Measurements from ENCODE around the gene USP4.

The USP4 gene

DNA sequence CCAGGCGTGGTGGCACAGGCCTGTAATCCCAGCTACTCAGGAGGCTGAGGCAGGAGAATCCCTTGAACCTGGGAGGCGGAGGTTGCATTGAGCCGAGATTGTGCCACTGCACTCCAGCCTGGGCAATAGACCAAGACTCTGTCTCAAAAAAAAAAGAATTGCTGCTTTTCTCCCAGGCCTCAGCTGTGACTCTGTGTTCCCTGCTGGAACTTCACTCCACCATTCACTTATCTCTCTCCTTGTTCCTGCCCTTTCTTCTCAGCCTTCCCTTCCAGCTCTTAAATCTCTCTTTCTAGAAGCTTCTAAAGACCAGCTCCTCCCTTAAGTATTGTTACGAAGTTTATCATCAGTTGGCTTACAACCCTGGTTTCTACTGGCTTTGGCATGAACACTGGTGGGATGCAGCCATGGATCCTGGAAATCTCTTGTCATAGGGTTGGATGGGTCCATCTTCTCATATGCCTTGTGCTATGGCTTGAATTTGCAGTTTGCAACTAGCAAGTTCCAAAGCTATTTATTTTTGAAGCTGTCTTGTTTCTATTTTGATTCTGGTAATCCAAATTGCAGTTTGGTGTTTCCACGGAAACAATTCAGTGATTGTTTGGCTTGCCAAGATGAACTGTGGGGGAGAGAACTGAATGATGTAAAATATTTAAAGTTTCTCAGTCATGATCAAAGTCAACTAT lies 73.3 kb downstream of the USP4 start:
- Histone ChIP-seq H3K27me3 (ENCODE audit: insufficient read depth, low read length) (no peaks in the 10 kb centered on the region), H3K27ac (ENCODE audit: low read depth, low read length) (no peak overlapping the region), H3K4me1 (ENCODE audit: insufficient read depth, low read length) (no peaks in the 10 kb centered on the region), H3K36me3 (ENCODE audit: insufficient read depth, low read length) (no peaks in the 10 kb centered on the region; the same call in 1 of the 2 replicates), H3K9me3 (ENCODE audit: insufficient read depth, low read depth, low read length) (no peaks in the 10 kb centered on the region), H3K9ac (ENCODE audit: low read depth, low read length) (no peak overlapping the region), H3K4me3 (ENCODE audit: low read length) (no peak overlapping the region)
- WGBS = 94% methylated on average over 5 of the region's 5 CpGs

DNA sequence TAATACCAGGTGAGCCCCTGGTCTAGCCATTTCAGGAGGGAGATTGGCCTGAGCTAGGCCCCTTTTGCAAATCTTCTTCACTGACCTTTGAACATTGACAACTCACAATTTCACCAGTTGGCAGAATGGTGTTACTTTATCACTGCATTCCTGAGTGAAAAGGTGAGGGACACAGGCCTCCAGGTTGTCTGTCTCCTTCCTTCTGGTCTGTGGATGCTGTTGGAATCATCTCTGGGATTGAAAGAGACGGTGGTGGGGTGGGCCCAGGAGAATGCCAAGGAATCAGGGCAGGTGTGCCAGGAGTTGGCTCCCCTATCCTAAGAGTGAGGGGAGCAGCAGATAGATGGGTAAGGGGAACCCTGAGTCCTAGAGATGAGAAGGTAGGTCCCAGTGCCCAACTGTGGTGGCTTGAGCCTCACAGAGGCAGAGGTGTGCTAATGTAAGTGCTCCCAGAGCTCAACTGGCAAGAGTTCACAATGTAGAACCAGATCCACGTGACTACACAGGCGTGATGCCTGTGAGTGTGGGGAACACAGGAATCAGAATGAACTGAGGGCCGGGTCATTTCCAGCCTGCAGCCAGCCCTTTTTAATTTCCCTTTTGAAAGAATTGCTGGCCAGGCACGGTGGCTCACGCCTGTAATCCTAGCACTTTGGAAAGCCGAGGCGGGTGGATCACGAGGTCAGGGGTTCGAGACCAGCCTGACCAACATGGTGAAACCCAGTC lies 74.0 kb downstream of the USP4 start:
- WGBS = 96% methylated on average over 10 of the region's 10 CpGs
- Histone ChIP-seq H3K9me3 (ENCODE audit: insufficient read depth, low read depth, low read length) (no peaks in the 10 kb centered on the region), H3K36me3 (ENCODE audit: insufficient read depth, low read length) (no peaks in the 10 kb centered on the region; the same call in 1 of the 2 replicates)

DNA sequence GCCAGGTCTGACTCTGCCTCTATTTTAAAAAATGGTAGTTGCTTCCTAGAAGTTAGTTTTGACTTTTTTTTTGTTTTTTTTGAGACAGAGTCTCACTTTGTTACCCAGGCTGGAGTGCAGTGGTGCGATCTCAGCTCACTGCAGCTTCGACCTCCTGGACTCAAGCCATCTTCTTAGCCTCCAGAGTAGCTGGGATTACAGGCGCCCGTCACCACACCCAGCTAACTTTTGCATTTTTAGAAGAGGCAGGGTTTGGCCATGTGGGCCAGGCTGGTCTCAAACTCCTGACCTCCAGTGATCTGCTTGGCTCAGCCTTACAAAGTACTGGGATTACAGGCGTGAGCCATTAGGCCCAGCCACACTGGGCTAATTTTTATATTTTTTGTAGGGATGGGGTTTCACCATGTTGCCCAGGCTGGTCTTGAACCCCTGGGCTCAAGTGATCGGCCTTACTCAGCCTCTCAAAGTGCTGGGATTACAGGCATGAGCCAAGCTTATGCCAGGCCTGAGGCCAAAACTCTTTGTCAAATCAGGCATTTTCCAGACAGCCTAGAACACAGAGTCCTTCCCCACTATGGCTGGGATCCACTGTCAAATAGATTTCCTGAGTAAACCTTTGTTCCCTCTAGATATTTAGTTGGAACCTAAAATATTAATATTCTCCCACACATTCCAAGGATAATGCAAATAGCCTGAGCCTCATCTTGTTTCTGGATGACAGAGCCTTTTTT lies 76.5 kb downstream of the USP4 start:
- Histone ChIP-seq H3K4me3 (ENCODE audit: low read length) (no peak overlapping the region), H3K9me3 (ENCODE audit: insufficient read depth, low read depth, low read length) (no peaks in the 10 kb centered on the region)

More for the DNA sequence above, 74.0 kb downstream of the USP4 start:
- Histone ChIP-seq H3K27me3 (ENCODE audit: insufficient read depth, low read length) (no peaks in the 10 kb centered on the region), H3K4me1 (ENCODE audit: insufficient read depth, low read length) (no peaks in the 10 kb centered on the region), H3K4me3 (ENCODE audit: low read length) (no peak overlapping the region), H3K27ac (ENCODE audit: low read depth, low read length) (no peak overlapping the region), H3K9ac (ENCODE audit: low read depth, low read length) (no peak overlapping the region)

GRCh38 chr3:49260806-49261324 lies 79.0 kb downstream of the USP4 start:
- no peak overlapping the region for H3K9ac ChIP-seq (ENCODE audit: low read depth, low read length)
- no peak overlapping the region for H3K27ac ChIP-seq (ENCODE audit: low read depth, low read length)
- H3K9me3 ChIP-seq (ENCODE audit: insufficient read depth, low read depth, low read length) = no peaks in the 10 kb centered on the region
- no peaks in the 10 kb centered on the region for H3K4me1 ChIP-seq (ENCODE audit: insufficient read depth, low read length)
- H3K4me3 ChIP-seq (ENCODE audit: low read length) = no peak overlapping the region
- H3K36me3 ChIP-seq (ENCODE audit: insufficient read depth, low read length) = no peaks in the 10 kb centered on the region
- WGBS = 88% methylated on average over 3 of the region's 5 CpGs
- no peaks in the 10 kb centered on the region for H3K27me3 ChIP-seq (ENCODE audit: insufficient read depth, low read length)

More for the DNA sequence above, 76.5 kb downstream of the USP4 start:
- H3K9ac ChIP-seq (ENCODE audit: low read depth, low read length) = no peak overlapping the region
- no peaks in the 10 kb centered on the region for H3K36me3 ChIP-seq (ENCODE audit: insufficient read depth, low read length)
- no peaks in the 10 kb centered on the region for H3K27me3 ChIP-seq (ENCODE audit: insufficient read depth, low read length)
- H3K4me1 ChIP-seq (ENCODE audit: insufficient read depth, low read length) = no peaks in the 10 kb centered on the region
- H3K27ac ChIP-seq (ENCODE audit: low read depth, low read length) = no peak overlapping the region
- 94% methylated on average over 6 of the region's 6 CpGs for WGBS

DNA sequence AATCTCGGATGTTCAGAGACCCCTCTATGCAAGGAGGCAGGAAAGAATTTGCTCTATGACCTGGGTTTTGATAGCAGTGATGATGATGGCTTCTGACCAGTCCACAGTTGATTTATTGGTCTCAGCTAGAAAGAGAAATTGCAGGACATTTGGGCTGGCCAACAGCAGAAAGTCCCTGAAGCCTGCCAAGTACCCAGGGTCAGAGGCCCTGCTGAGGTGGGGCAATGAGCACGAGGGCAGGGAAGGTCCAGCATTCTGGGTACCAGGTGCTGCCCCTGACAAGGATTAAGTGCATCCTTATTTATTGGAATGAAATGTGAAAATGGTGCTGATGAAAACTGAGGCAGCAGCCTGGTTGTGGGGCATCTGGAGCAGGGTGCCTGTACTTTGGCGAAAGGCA lies 82.7 kb downstream of the USP4 start:
- no peak overlapping the region for H3K4me3 ChIP-seq (ENCODE audit: low read length)
- 85% methylated on average over 3 of the region's 3 CpGs for WGBS
- H3K9ac ChIP-seq (ENCODE audit: low read depth, low read length) = no peak overlapping the region
- H3K27ac ChIP-seq (ENCODE audit: low read depth, low read length) = no peak overlapping the region
- H3K27me3 ChIP-seq (ENCODE audit: insufficient read depth, low read length) = no peaks in the 10 kb centered on the region
- H3K36me3 ChIP-seq (ENCODE audit: insufficient read depth, low read length) = no peaks in the 10 kb centered on the region
- H3K9me3 ChIP-seq (ENCODE audit: insufficient read depth, low read depth, low read length) = no peaks in the 10 kb centered on the region
- H3K4me1 ChIP-seq (ENCODE audit: insufficient read depth, low read length) = no peaks in the 10 kb centered on the region

DNA sequence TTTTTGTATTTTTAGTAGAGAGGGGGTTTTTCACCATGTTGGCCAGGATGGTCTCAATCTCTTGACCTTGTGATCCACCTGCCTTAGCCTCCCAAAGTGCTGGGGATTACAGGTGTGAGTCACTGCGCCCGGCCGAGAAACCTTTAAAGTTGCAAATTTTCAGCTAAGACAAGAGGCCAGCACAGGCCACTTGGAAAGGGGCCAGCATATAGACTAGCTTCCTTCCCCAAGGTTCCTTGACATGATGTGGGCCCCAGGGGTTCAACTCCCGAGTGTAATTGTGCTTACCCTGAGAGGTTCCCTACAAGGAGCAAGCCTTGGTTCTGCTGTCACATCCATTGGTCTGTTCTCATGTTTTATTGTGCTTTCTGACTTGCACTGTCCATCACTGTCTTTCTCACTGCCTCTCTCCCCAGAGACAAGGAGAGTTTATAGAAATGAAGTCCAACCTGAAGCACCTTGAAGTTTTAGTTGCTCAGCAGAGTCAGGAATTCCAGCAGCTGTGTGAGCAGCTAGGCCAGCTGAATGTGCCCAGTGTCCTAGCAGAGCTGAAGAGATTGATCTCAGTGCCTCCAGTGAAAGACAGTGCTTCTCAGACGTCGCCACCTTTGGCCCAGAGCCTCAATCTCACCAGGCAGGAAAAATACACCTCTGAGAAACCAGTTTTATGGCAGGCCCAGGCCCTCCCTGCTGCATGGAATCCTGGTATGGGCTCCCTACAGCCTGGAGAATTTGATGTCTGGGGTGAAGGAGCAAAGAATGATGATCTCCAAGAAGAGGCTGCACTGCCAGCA lies 83.9 kb downstream of the USP4 start:
- Histone ChIP-seq H3K36me3 (ENCODE audit: insufficient read depth, low read length) (no peaks in the 10 kb centered on the region), H3K27ac (ENCODE audit: low read depth, low read length) (no peak overlapping the region), H3K4me1 (ENCODE audit: insufficient read depth, low read length) (no peaks in the 10 kb centered on the region), H3K4me3 (ENCODE audit: low read length) (no peak overlapping the region), H3K9ac (ENCODE audit: low read depth, low read length) (no peak overlapping the region), H3K9me3 (ENCODE audit: insufficient read depth, low read depth, low read length) (no peaks in the 10 kb centered on the region), H3K27me3 (ENCODE audit: insufficient read depth, low read length) (no peaks in the 10 kb centered on the region)
- 84% methylated on average over 6 of the region's 6 CpGs for WGBS

GRCh38 chr3:49255112-49255511 lies 84.7 kb downstream of the USP4 start:
- no peaks in the 10 kb centered on the region for H3K36me3 ChIP-seq (ENCODE audit: insufficient read depth, low read length)
- H3K9me3 ChIP-seq (ENCODE audit: insufficient read depth, low read depth, low read length) = no peaks in the 10 kb centered on the region
- no peaks in the 10 kb centered on the region for H3K4me1 ChIP-seq (ENCODE audit: insufficient read depth, low read length)
- 82% methylated on average over 1 of the region's 1 CpG for whole genome bisulfite sequencing
- no peaks in the 10 kb centered on the region for H3K27me3 ChIP-seq (ENCODE audit: insufficient read depth, low read length)
- no peak overlapping the region for H3K4me3 ChIP-seq (ENCODE audit: low read length)
- no peak overlapping the region for H3K27ac ChIP-seq (ENCODE audit: low read depth, low read length)
- no peak overlapping the region for H3K9ac ChIP-seq (ENCODE audit: low read depth, low read length)

- Histone ChIP-seq H3K27ac (ENCODE audit: low read depth, low read length) (no peak overlapping the region), H3K4me1 (ENCODE audit: insufficient read depth, low read length) (no peaks in the 10 kb centered on the region), H3K36me3 (ENCODE audit: insufficient read depth, low read length) (no peaks in the 10 kb centered on the region), H3K9ac (ENCODE audit: low read depth, low read length) (no peak overlapping the region), H3K27me3 (ENCODE audit: insufficient read depth, low read length) (no peaks in the 10 kb centered on the region), H3K9me3 (ENCODE audit: insufficient read depth, low read depth, low read length) (no peaks in the 10 kb centered on the region), H3K4me3 (ENCODE audit: low read length) (no peak overlapping the region)
- WGBS = 100% methylated on average over 2 of the region's 3 CpGs
Observed at GRCh38 chr3:49253512-49253911, 86.3 kb downstream of the USP4 start.

DNA sequence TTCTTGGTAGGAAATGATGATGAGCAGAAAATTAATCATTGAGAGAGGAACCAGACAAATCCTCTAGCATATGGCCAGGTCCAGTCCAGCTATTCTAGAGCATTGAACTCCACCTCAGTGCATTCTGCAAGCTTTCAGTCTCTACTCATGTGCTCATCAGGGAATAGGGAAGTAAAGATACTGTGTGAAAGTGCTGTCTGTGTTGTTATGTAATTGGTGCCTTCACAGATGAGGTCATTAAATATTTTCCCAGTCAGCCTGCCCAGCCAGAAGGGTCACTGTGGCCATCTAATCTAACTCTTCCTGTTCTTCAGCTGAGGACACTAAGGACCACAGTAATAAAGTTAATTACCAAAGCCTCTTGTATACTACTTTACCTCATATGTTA lies 91.0 kb downstream of the USP4 start:
- no peaks in the 10 kb centered on the region for H3K4me1 ChIP-seq (ENCODE audit: insufficient read depth, low read length)
- no peaks in the 10 kb centered on the region for H3K36me3 ChIP-seq (ENCODE audit: insufficient read depth, low read length)
- no peak overlapping the region for H3K27ac ChIP-seq (ENCODE audit: low read depth, low read length)
- H3K9me3 ChIP-seq (ENCODE audit: insufficient read depth, low read depth, low read length) = no peaks in the 10 kb centered on the region
- H3K9ac ChIP-seq (ENCODE audit: low read depth, low read length) = no peak overlapping the region
- H3K4me3 ChIP-seq (ENCODE audit: low read length) = no peak overlapping the region
- no peaks in the 10 kb centered on the region for H3K27me3 ChIP-seq (ENCODE audit: insufficient read depth, low read length)

DNA sequence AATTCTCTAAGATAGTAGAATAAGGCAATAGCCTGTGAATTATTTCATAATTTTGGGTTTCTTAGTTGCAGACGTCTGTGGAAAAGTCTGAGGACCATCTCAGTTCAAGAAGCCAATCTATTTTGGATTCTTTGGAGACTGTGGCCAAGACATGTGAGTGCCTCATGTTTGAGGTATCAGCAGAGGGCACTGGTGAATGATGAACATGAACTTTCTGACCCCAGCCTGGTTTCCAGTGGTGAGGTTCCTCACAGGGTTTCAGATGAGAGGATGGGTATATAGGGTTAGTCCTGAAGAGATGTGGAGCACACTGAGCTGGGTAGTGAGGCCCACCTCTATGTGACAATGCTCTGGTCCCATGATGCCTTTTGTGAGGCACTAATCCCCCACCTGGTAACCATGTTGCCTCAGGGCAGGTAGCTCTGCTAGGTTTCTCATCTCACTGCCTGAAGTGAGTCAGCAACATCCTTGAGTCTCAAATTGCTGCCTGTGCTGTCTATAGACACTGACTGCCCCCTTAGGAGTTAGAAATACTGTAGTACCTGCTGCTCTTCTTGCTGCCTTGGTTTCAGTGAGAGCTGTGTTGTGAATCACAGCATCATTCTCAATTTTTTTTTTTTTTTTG lies 95.2 kb downstream of the USP4 start:
- H3K36me3 ChIP-seq (ENCODE audit: insufficient read depth, low read length) = no peaks in the 10 kb centered on the region
- no peak overlapping the region for H3K9ac ChIP-seq (ENCODE audit: low read depth, low read length)
- WGBS = 88% methylated on average over 1 of the region's 1 CpG
- no peaks in the 10 kb centered on the region for H3K4me1 ChIP-seq (ENCODE audit: insufficient read depth, low read length)
- H3K27ac ChIP-seq (ENCODE audit: low read depth, low read length) = no peak overlapping the region
- no peaks in the 10 kb centered on the region for H3K27me3 ChIP-seq (ENCODE audit: insufficient read depth, low read length)
- 0 out of 2 replicates have a peak, but pooled peaks cover 1% of the 10 kb centered on the region for H3K9me3 ChIP-seq (ENCODE audit: insufficient read depth, low read depth, low read length)
- H3K4me3 ChIP-seq (ENCODE audit: low read length) = no peak overlapping the region
